ENCODE data around the gene THRSP.

GRCh38 chr11:78080084-78080817, 16.6 kb downstream of the THRSP start:
- TF ChIP-seq CTCF (IDR thresholded peaks at IDR 0.05): no peak
- no peak for TF ChIP-seq POLR2A (IDR thresholded peaks at IDR 0.05)

All from right lobe of liver (tissue), 4 donors.